IMR-90 (cell line): Measurements from ENCODE around the gene KCNMB2. TPM values are rescaled to one million over a fixed set of nuclear protein-coding genes. Genes with fewer than 3 reads are reported as not detected.

Source experiments
- ATAC-seq: fragments of 200-7000 bp; cut with Tn5 transposase; 2 replicates; pipeline ENCODE4 v1.9.1; 2020; ENCODE audit warnings: low read depth, mild to moderate bottlenecking, moderate library complexity
- BruUV-seq: library from RNA; stranded (reverse); fragments of 400-500 nt; replicated peaks from 2 replicates; lab custom pipeline; 2021; lab: Mats Ljungman, UMichigan
- CTCF ChIA-PET: fragments of 300-600 bp; formaldehyde crosslinking; extraction: SDS; loops from one replicate; lab custom pipeline; 2021; ENCODE audit warnings: antibody characterized with exemption; lab: Yijun Ruan, JAX
- POLR2A ChIA-PET: fragments of 300-600 bp; sonication (Branson Sonifier 250); formaldehyde crosslinking; loops from one replicate; lab custom pipeline; 2022; ENCODE audit warnings: antibody characterized with exemption; ENCODE audit not compliant: unreplicated experiment; lab: Charles Lee
- DNase-seq: peaks from one replicate; pipeline ENCODE4 v3.0.0; 2013
- H2AFZ ChIP-seq: replicated peaks from 2 replicates; pipeline ENCODE3; 2013; ENCODE audit warnings: low read length, mild to moderate bottlenecking; ENCODE audit not compliant: poor library complexity
- H2AK5ac ChIP-seq: 2 replicates; pipeline ENCODE4 v1.6.1; 2013; ENCODE audit warnings: low read depth, low read length, inconsistent platforms
- H2AK9ac ChIP-seq: replicated peaks from 2 replicates; pipeline ENCODE3; 2013; ENCODE audit warnings: mild to moderate bottlenecking, low read depth, low read length, moderate library complexity; ENCODE audit not compliant: poor library complexity
- H2BK120ac ChIP-seq: 2 replicates; pipeline ENCODE4 v1.6.1; 2013; ENCODE audit warnings: low read depth, low read length, inconsistent platforms
- H2BK15ac ChIP-seq: 3 replicates; pipeline ENCODE4 v1.6.1; 2013; ENCODE audit warnings: low read depth, low read length, inconsistent platforms
- H2BK20ac ChIP-seq: 2 replicates; pipeline ENCODE4 v1.6.1; 2013; ENCODE audit warnings: low read depth, mild to moderate bottlenecking, inconsistent platforms, low read length, moderate library complexity
- H2BK5ac ChIP-seq: 2 replicates; pipeline ENCODE4 v1.6.1; 2013; ENCODE audit warnings: mild to moderate bottlenecking, low read depth, low read length, inconsistent platforms; ENCODE audit not compliant: poor library complexity, severe bottlenecking
- H3K14ac ChIP-seq: replicated peaks from 2 replicates; pipeline ENCODE4 v1.6.1; 2013; ENCODE audit warnings: low read depth, low read length, inconsistent platforms
- H3K18ac ChIP-seq: 2 replicates; pipeline ENCODE4 v1.6.1; 2013; ENCODE audit warnings: low read depth, low read length, control low read depth
- H3K23ac ChIP-seq: 2 replicates; pipeline ENCODE4 v1.6.1; 2013; ENCODE audit warnings: low read depth, low read length, inconsistent platforms
- H3K27ac ChIP-seq: 2 replicates; pipeline ENCODE4 v1.5.1; 2013; ENCODE audit warnings: mild to moderate bottlenecking, control low read depth, low read length; ENCODE audit not compliant: insufficient read depth
- H3K27me3 ChIP-seq: 2 replicates; pipeline ENCODE4 v1.6.1; 2013; ENCODE audit warnings: low read length; ENCODE audit not compliant: control insufficient read depth, insufficient read depth
- H3K36me3 ChIP-seq: 2 replicates; pipeline ENCODE4 v1.6.1; 2013; ENCODE audit warnings: low read length, mixed read lengths; ENCODE audit not compliant: control insufficient read depth, insufficient read depth
- H3K4ac ChIP-seq: 2 replicates; pipeline ENCODE4 v1.6.1; 2013; ENCODE audit warnings: low read depth, low read length, inconsistent platforms
- H3K4me1 ChIP-seq: 2 replicates; pipeline ENCODE4 v1.6.1; 2013; ENCODE audit warnings: low read length, mixed read lengths; ENCODE audit not compliant: control insufficient read depth, insufficient read depth
- H3K4me2 ChIP-seq: 2 replicates; pipeline ENCODE4 v1.6.1; 2013; ENCODE audit warnings: low read depth, mild to moderate bottlenecking, control low read depth, low read length, moderate library complexity
- H3K4me3 ChIP-seq: 2 replicates; pipeline ENCODE4 v1.5.1; 2013; ENCODE audit warnings: low read depth, mild to moderate bottlenecking, control low read depth, low read length, moderate library complexity; ENCODE audit not compliant: insufficient read depth
- H3K56ac ChIP-seq: 2 replicates; pipeline ENCODE4 v1.6.1; 2013; ENCODE audit warnings: low read length, inconsistent platforms; ENCODE audit not compliant: insufficient read depth; ENCODE audit errors: extremely low read depth
- H3K79me1 ChIP-seq, 2 experiments: 2 replicates each; pipeline ENCODE4 v1.6.1; 2013; ENCODE audit warnings: low read length in 2 of 2, inconsistent platforms in 1 of 2, low read depth in 1 of 2
- H3K9ac ChIP-seq: 2 replicates; pipeline ENCODE4 v1.6.1; 2013; ENCODE audit warnings: low read depth, low read length, control low read depth
- H3K9me1 ChIP-seq: 2 replicates; pipeline ENCODE4 v1.6.1; 2013; ENCODE audit warnings: low read length, inconsistent platforms; ENCODE audit not compliant: insufficient read depth
- H3K9me3 ChIP-seq: 2 replicates; pipeline ENCODE4 v1.6.1; 2013; ENCODE audit warnings: low read length; ENCODE audit not compliant: control insufficient read depth, insufficient read depth
- H4K20me1 ChIP-seq: 2 replicates; pipeline ENCODE4 v1.6.1; 2013; ENCODE audit warnings: low read length, inconsistent platforms; ENCODE audit not compliant: insufficient read depth
- H4K5ac ChIP-seq: 2 replicates; pipeline ENCODE4 v1.6.1; 2013; ENCODE audit warnings: mild to moderate bottlenecking, low read depth, low read length, control low read depth
- H4K8ac ChIP-seq, 2 experiments: 2 replicates each; pipeline ENCODE4 v1.6.1; 2013; ENCODE audit warnings: low read depth in 2 of 2, low read length in 2 of 2, control low read depth in 1 of 2, inconsistent platforms in 1 of 2
- H4K91ac ChIP-seq: 2 replicates; pipeline ENCODE4 v1.6.1; 2013; ENCODE audit warnings: low read depth, low read length, inconsistent platforms; ENCODE audit not compliant: insufficient read depth
- CEBPB ChIP-seq: IDR thresholded peaks from 2 replicates; pipeline ENCODE4 v1.6.1; 2012; ENCODE audit warnings: low read depth, low read length, improper control_type of control experiment
- CHD1 ChIP-seq: IDR thresholded peaks from 2 replicates; pipeline ENCODE4 v1.6.1; 2012; ENCODE audit warnings: low read depth, low read length, improper control_type of control experiment
- CTCF ChIP-seq: conservative IDR thresholded peaks from 2 replicates; pipeline ENCODE4 v1.5.1; 2012; ENCODE audit warnings: mild to moderate bottlenecking, low read depth, low read length, improper control_type of control experiment
- MAFK ChIP-seq: IDR thresholded peaks from 2 replicates; pipeline ENCODE4 v1.6.1; 2012; ENCODE audit warnings: low read depth, low read length, improper control_type of control experiment
- MXI1 ChIP-seq: IDR thresholded peaks from 2 replicates; pipeline ENCODE4 v1.6.1; 2012; ENCODE audit warnings: low read depth, mild to moderate bottlenecking, low read length, moderate library complexity, borderline replicate concordance
- NFE2L2 ChIP-seq: fragments of 150-350 bp; IDR thresholded peaks from 2 replicates; pipeline ENCODE4 v1.6.1; 2016; ENCODE audit warnings: low read depth, mild to moderate bottlenecking, low read length
- RAD21 ChIP-seq: IDR thresholded peaks from 2 replicates; pipeline ENCODE4 v1.6.1; 2012; ENCODE audit warnings: low read length, improper control_type of control experiment
- RCOR1 ChIP-seq: IDR thresholded peaks from 2 replicates; pipeline ENCODE4 v1.6.1; 2012; ENCODE audit warnings: mild to moderate bottlenecking, low read length, improper control_type of control experiment; ENCODE audit not compliant: insufficient replicate concordance
- RFX5 ChIP-seq: IDR thresholded peaks from 2 replicates; pipeline ENCODE4 v1.8.0; 2012; ENCODE audit warnings: low read depth, mild to moderate bottlenecking, low read length, moderate library complexity
- SMC3 ChIP-seq: fragments of 150-350 bp; IDR thresholded peaks from 2 replicates; pipeline ENCODE4 v1.6.1; 2016; ENCODE audit warnings: low read depth, mild to moderate bottlenecking, antibody characterized with exemption, low read length, moderate library complexity
- WGBS, 2 experiments: methylation state at CpG; one replicate each; pipeline versions ENCODE4 v1.1.5 to v1.1.7; 2013; ENCODE audit warnings: missing lambda C conversion rate in 2 of 2; ENCODE audit not compliant: insufficient read length in 1 of 2; ENCODE audit errors: extremely low coverage in 2 of 2; 5-methylcytosine and 5-hydroxymethylcytosine counted together
- dilution Hi-C: fragments of 300-500 bp; cut with HindIII; formaldehyde crosslinking; loops from one replicate; pipeline ENCODE4 v1.14.3; 2018; ENCODE audit warnings: low sequenced_read_pairs; ENCODE audit not compliant: unreplicated experiment
- in situ Hi-C: fragments of 300-500 bp; cut with MboI; formaldehyde crosslinking; loops from 3 replicates; pipeline ENCODE4 v1.14.3; 2019; ENCODE audit warnings: low sequenced_read_pairs, inconsistent platforms, mixed read lengths
- intact Hi-C: fragments of 100-400 bp; cut with micrococcal nuclease; formaldehyde crosslinking; loops from 2 replicates; pipeline ENCODE4 v1.10.0; 2022
- polyA plus RNA-seq, 3 experiments: library from polyadenylated mRNA; depleted of rRNA; stranded (reverse); fragments of >200 nt; gene quantifications; 2 replicates each; pipeline ENCODE4 v1.2.3, GENCODE V29; 2012; ENCODE audit warnings: low replicate concordance in 1 of 3
- total RNA-seq: library from RNA; depleted of rRNA; stranded (reverse); fragments of >200 nt; gene quantifications from 2 replicates; pipeline ENCODE4 v1.2.3, GENCODE V29; 2012

KCNMB2 gene
- total and polyA plus RNA-seq, 2 of the 4 experiments (the other 2 are of a cell fraction) = not detected

- Histone ChIP-seq H3K4me1 (no peaks in the 10 kb centered on the region), H3K4ac (no peak overlapping the region), H3K27ac (no peak overlapping the region), H3K18ac (no peak overlapping the region), H3K4me3 (no peak overlapping the region), H3K36me3 (no peaks in the 10 kb centered on the region), H4K5ac (no peak overlapping the region), H2BK20ac (no peak overlapping the region), H4K8ac (no peak overlapping the region), H2AFZ (no peak overlapping the region), H3K56ac (no peak overlapping the region), H4K20me1 (no peaks in the 10 kb centered on the region), H3K23ac (no peak overlapping the region), H2AK9ac (no peak overlapping the region), H2BK5ac (no peak overlapping the region), H3K9me1 (no peaks in the 10 kb centered on the region), H3K14ac (no peak overlapping the region), H3K4me2 (no peak overlapping the region), H4K91ac (no peak overlapping the region), H3K9ac (no peak overlapping the region), H2BK120ac (no peak overlapping the region), H2AK5ac (no peak overlapping the region), H3K79me1 (no peaks in the 10 kb centered on the region), H3K27me3 (no peaks in the 10 kb centered on the region), H3K9me3 (no peaks in the 10 kb centered on the region), H2BK15ac (no peak overlapping the region)
- ChIA-PET POLR2A (no interaction called here), CTCF (no interaction called here)
- intact Hi-C loops = no loop called here
- ATAC-seq (no peak), DNase-seq (no peak)
- in situ Hi-C loops = no loop called here
- no peak for TF ChIP-seq RAD21
- no peak for TF ChIP-seq MAFK
- no peak for TF ChIP-seq SMC3
- no peak for TF ChIP-seq CTCF
- TF ChIP-seq CEBPB = no peak
- TF ChIP-seq NFE2L2 = no peak
- no peak for TF ChIP-seq CHD1
- TF ChIP-seq RFX5 = no peak
- no peak for TF ChIP-seq RCOR1
- no peak for TF ChIP-seq MXI1
- dilution Hi-C loops = no loop called here
- no CpG with 5 or more reads among the region's 1 CpG for WGBS, 2 experiments
- no TSS peak for BruUV-seq
Measured at GRCh38 chr3:178762385-178762784, 226.1 kb downstream of the KCNMB2 start.
